DND-41 (cell line): ENCODE measurements around the gene SF3B3.

Experiments
- ATAC-seq: fragments of 200-7000 bp; cut with Tn5 transposase; 3 replicates; pipeline ENCODE4 v1.9.1; 2021; ENCODE audit warnings: low read depth; ENCODE audit not compliant: insufficient read depth
- DNase-seq: peaks from one replicate; pipeline ENCODE4 v3.0.0-alpha.2; 2020
- H2AFZ ChIP-seq: 2 replicates; pipeline ENCODE4 v1.6.0; 2012; ENCODE audit warnings: low read depth, low read length
- H3K27ac ChIP-seq: 2 replicates; pipeline ENCODE4 v1.5.1; 2012; ENCODE audit warnings: low read length, inconsistent platforms
- H3K27me3 ChIP-seq: fragments of 200-600 bp; sonication (generic); 2 replicates; pipeline ENCODE4 v1.6.0; 2012; ENCODE audit warnings: low read length, mild to moderate bottlenecking, inconsistent platforms; ENCODE audit not compliant: insufficient read depth, poor library complexity
- H3K36me3 ChIP-seq: 2 replicates; pipeline ENCODE4 v1.5.1; 2012; ENCODE audit warnings: low read length, inconsistent platforms; ENCODE audit not compliant: insufficient read depth
- H3K4me1 ChIP-seq: 2 replicates; pipeline ENCODE4 v1.5.1; 2012; ENCODE audit warnings: mild to moderate bottlenecking, low read length; ENCODE audit not compliant: insufficient read depth
- H3K4me2 ChIP-seq: 2 replicates; pipeline ENCODE4 v1.6.0; 2012; ENCODE audit warnings: mild to moderate bottlenecking, moderate library complexity, low read length, inconsistent platforms; ENCODE audit not compliant: insufficient read depth
- H3K4me3 ChIP-seq, 2 experiments: fragments of 200-600 bp in 1 of 2; shearing (Covaris generic) in 1 of 2; 2 replicates each; pipeline ENCODE4 v1.5.1; 2012 to 2016; ENCODE audit warnings: inconsistent platforms in 2 of 2, low read length in 2 of 2, mild to moderate bottlenecking in 2 of 2, low read depth in 1 of 2, moderate library complexity in 1 of 2
- H3K79me2 ChIP-seq: 2 replicates; pipeline ENCODE4 v1.6.0; 2012; ENCODE audit warnings: low read length, inconsistent platforms; ENCODE audit not compliant: insufficient read depth
- H3K9ac ChIP-seq: 2 replicates; pipeline ENCODE4 v1.6.0; 2012; ENCODE audit warnings: low read depth, mild to moderate bottlenecking, inconsistent platforms, low read length, moderate library complexity
- H3K9me3 ChIP-seq: 2 replicates; pipeline ENCODE4 v1.5.1; 2012; ENCODE audit warnings: low read length, moderate library complexity, mild to moderate bottlenecking, inconsistent platforms; ENCODE audit not compliant: insufficient read depth, severe bottlenecking
- H4K20me1 ChIP-seq: 2 replicates; pipeline ENCODE4 v1.6.0; 2012; ENCODE audit warnings: low read length; ENCODE audit not compliant: insufficient read depth
- EZH2 ChIP-seq: IDR thresholded peaks from 3 replicates; pipeline ENCODE4 v1.6.1; 2012; ENCODE audit warnings: borderline replicate concordance, low read depth, mild to moderate bottlenecking, moderate library complexity, low read length, inconsistent platforms; ENCODE audit not compliant: severe bottlenecking
- TF ChIP-seq, protein P1 (sequence below): IDR thresholded peaks from 2 replicates; pipeline ENCODE4 v1.5.1; 2012; ENCODE audit warnings: borderline replicate concordance, low read length, moderate library complexity, mild to moderate bottlenecking; ENCODE audit not compliant: poor library complexity, severe bottlenecking; ENCODE audit errors: extremely low read depth

Gene SF3B3

DNA sequence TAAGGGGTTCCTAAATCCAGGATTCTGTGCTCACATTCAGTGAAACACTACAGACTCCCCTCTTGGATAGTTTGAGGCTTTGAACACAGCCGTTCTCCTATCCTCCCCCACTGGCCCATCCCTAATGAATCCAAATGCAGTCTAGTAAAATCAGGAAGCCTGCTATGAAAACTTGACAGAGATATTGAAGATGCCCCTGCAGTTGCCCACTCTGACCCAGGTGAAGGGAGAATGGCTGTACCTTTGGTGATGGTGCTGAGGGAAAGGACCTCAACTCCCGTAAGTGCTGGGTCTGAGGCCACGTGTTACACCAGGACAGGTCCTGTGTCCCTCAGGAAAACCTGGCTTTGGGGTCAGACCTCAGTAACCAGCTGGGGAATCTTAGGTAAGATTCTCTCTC lies 54.4 kb downstream of the SF3B3 start:
- DNase-seq (no peak), ATAC-seq (0 out of 3 replicates have a peak, but pooled peaks have one; percentile 1)
- TF ChIP-seq EZH2 = no peak
- TF ChIP-seq, protein P1, sequence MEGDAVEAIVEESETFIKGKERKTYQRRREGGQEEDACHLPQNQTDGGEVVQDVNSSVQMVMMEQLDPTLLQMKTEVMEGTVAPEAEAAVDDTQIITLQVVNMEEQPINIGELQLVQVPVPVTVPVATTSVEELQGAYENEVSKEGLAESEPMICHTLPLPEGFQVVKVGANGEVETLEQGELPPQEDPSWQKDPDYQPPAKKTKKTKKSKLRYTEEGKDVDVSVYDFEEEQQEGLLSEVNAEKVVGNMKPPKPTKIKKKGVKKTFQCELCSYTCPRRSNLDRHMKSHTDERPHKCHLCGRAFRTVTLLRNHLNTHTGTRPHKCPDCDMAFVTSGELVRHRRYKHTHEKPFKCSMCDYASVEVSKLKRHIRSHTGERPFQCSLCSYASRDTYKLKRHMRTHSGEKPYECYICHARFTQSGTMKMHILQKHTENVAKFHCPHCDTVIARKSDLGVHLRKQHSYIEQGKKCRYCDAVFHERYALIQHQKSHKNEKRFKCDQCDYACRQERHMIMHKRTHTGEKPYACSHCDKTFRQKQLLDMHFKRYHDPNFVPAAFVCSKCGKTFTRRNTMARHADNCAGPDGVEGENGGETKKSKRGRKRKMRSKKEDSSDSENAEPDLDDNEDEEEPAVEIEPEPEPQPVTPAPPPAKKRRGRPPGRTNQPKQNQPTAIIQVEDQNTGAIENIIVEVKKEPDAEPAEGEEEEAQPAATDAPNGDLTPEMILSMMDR = no peak

DNA sequence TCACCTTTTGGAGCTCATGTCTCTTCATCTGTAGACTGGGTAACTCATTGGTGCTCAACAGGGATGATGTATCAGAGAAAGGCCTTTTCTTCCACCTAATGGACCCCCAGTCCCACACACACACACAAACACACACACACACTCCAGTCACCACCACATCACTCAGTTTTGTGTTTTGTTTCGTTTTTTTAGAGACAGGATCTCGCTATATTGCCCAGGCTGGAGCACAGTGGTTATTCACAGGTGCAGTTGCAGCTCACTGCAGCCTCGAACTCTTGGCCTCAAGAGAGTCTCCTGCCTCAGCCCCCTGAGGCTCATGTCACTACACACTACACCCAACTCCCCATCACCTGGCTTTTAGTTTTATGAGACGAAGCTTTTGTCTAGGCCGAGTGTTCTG lies 55.6 kb downstream of the SF3B3 start:
- Histone ChIP-seq H3K36me3 (peaks cover 7% of the 10 kb centered on the region), H3K9ac (no peak overlapping the region), H2AFZ (no peak overlapping the region), H3K27me3 (no peaks in the 10 kb centered on the region), H3K4me3 (no peak overlapping the region), H3K4me1 (no peaks in the 10 kb centered on the region), H3K4me2 (no peak overlapping the region), H3K79me2 (no peaks in the 10 kb centered on the region), H4K20me1 (peaks cover 15% of the 10 kb centered on the region), H3K27ac (no peak overlapping the region), H3K9me3 (no peaks in the 10 kb centered on the region)
- TF ChIP-seq, protein P1 = no peak
- no peak for TF ChIP-seq EZH2
- ATAC-seq (no peak), DNase-seq (no peak)

More for the DNA sequence above, 54.4 kb downstream of the SF3B3 start:
- Histone ChIP-seq H3K9me3 (no peaks in the 10 kb centered on the region), H3K4me2 (no peak overlapping the region), H3K27me3 (no peaks in the 10 kb centered on the region), H3K4me1 (no peaks in the 10 kb centered on the region), H3K9ac (no peak overlapping the region), H2AFZ (no peak overlapping the region), H3K36me3 (peaks cover 18% of the 10 kb centered on the region), H3K79me2 (no peaks in the 10 kb centered on the region), H3K27ac (no peak overlapping the region), H3K4me3 (no peak overlapping the region), H4K20me1 (peaks cover 24% of the 10 kb centered on the region)

DNA sequence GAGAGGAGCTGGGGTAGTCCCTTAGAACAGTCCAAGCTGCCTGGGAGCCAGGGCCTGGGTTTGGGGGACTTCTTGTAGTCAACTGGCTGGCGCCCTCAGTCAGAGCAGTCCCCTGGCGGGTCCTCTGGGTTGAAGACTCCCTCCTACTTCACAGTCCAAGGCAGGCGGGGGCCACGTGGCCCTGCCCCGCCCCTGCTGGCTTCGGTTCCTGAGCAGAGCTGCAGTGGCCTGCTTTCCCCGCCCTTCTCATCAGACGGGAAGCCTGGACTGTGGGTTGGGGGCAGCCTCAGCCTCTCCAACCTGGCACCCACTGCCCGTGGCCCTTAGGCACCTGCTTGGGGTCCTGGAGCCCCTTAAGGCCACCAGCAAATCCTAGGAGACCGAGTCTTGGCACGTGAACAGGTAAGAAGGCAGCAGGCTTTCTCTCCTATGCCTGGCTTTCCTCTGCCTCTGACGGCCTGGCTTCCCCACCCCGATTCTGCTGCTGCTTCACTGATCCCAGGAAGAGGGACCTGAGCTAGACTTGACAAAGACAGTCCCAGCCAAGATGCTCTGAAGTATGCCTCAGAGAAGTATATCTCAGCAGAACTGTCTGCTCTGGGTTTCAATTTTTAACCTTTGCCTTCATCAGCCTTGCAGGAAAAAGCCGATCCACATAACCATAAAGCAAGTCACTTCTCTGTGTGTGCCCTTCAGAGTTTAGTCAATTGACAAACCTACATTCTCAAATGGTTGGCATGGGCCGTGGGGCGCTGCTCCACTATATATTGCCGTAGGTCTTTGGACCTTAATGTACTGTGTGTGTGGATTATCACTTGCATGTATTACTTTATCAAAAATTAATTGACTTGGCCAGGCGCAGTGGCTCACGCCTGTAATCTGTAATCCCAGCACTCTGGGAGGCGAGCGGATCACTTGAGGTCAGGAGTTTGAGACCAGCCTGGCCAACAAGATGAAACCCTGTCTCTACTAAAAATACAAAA lies 56.3 kb downstream of the SF3B3 start:
- no peaks in the 10 kb centered on the region for H3K9me3 ChIP-seq
- no peak overlapping the region for H3K27ac ChIP-seq
- no peak overlapping the region for H3K4me3 ChIP-seq
- H2AFZ ChIP-seq = no peak overlapping the region
- ATAC-seq (no peak; the same call in 2 of the 3 replicates), DNase-seq (no peak)
- 0 out of 2 replicates have a peak, but pooled peaks cover under 1% of the 10 kb centered on the region for H3K36me3 ChIP-seq
- H3K9ac ChIP-seq = no peak overlapping the region
- H4K20me1 ChIP-seq = peaks cover 13% of the 10 kb centered on the region
- H3K27me3 ChIP-seq = no peaks in the 10 kb centered on the region
- no peak overlapping the region for H3K4me2 ChIP-seq
- H3K79me2 ChIP-seq = no peaks in the 10 kb centered on the region
- no peaks in the 10 kb centered on the region for H3K4me1 ChIP-seq
- TF ChIP-seq EZH2 = no peak
- TF ChIP-seq, protein P1 = no peak
